NB4 (cell line): ENCODE data around the gene NKX2-4.

Experiments
- CTCF ChIP-seq: IDR thresholded peaks from one replicate; pipeline ENCODE4 v1.5.1; 2012; ENCODE audit warnings: low read depth, low read length
- MAX ChIP-seq: IDR thresholded peaks from 2 replicates; pipeline ENCODE4 v1.6.1; 2011; ENCODE audit warnings: low read depth, low read length
- POLR2A ChIP-seq: IDR thresholded peaks from 2 replicates; pipeline ENCODE4 v1.6.1; 2011; ENCODE audit warnings: mild to moderate bottlenecking; ENCODE audit not compliant: insufficient read length; ENCODE audit errors: extremely low read depth

- TF ChIP-seq CTCF (no peak), POLR2A (no peak), MAX (no peak)
Measured at GRCh38 chr20:21376626-21377025, 20.7 kb downstream of the NKX2-4 start.
